Measurements from ENCODE around the gene DCAF8.

Gene DCAF8

GRCh38 chr1:160247053-160247452 lies 15.3 kb downstream of the DCAF8 start:
- Histone ChIP-seq H3K27me3 (ENCODE audit: low read depth, low read length) (no peaks in the 10 kb centered on the region), H4K20me1 (ENCODE audit: insufficient read depth, low read length) (peaks cover 45% of the 10 kb centered on the region), H3K4me2 (ENCODE audit: low read length) (no peak overlapping the region), H3K4me1 (ENCODE audit: low read length) (no peaks in the 10 kb centered on the region), H2AFZ (ENCODE audit: low read depth, low read length) (no peak overlapping the region), H3K9ac (ENCODE audit: low read length) (no peak overlapping the region), H3K36me3 (replicated peaks; ENCODE audit: low read depth, low read length) (peaks cover 28% of the 10 kb centered on the region), H3K4me3 (ENCODE audit: low read length) (no peak overlapping the region), H3K27ac (ENCODE audit: low read length) (no peak overlapping the region), H3K79me2 (ENCODE audit: low read length) (peaks cover 94% of the 10 kb centered on the region), H3K9me3 (ENCODE audit: insufficient read depth, low read length) (no peaks in the 10 kb centered on the region)
- TF ChIP-seq, protein P1, sequence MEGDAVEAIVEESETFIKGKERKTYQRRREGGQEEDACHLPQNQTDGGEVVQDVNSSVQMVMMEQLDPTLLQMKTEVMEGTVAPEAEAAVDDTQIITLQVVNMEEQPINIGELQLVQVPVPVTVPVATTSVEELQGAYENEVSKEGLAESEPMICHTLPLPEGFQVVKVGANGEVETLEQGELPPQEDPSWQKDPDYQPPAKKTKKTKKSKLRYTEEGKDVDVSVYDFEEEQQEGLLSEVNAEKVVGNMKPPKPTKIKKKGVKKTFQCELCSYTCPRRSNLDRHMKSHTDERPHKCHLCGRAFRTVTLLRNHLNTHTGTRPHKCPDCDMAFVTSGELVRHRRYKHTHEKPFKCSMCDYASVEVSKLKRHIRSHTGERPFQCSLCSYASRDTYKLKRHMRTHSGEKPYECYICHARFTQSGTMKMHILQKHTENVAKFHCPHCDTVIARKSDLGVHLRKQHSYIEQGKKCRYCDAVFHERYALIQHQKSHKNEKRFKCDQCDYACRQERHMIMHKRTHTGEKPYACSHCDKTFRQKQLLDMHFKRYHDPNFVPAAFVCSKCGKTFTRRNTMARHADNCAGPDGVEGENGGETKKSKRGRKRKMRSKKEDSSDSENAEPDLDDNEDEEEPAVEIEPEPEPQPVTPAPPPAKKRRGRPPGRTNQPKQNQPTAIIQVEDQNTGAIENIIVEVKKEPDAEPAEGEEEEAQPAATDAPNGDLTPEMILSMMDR (IDR thresholded peaks at IDR 0.05; ENCODE audit: low read depth, low read length): no peak
- no peak for TF ChIP-seq EZH2phosphoT487 (IDR thresholded peaks at IDR 0.05; ENCODE audit: low read depth)

- H3K79me2 ChIP-seq (ENCODE audit: low read length): peaks cover 83% of the 10 kb centered on the region
Measured at GRCh38 chr1:160245434-160245833, 16.9 kb downstream of the DCAF8 start.

DNA sequence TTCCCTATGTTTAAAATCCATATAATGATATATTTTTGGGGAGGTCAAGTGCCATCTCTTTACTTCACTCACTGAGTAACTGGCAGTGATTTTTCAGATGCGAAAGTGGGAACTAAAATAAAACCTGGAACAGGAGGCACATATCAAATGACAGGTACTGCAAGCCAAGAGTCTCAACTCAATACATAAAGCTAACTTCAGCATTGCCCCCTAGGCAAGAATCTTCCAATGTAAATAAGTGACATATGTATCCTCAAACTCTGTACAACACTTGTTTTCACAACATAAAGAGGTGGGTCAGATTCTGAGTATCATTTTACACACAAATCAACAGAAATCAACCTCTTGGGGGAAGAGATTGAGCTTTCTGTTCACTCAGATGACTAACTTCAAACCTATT lies 18.1 kb downstream of the DCAF8 start:
- H3K36me3 ChIP-seq (replicated peaks; ENCODE audit: low read depth, low read length): peaks cover 36% of the 10 kb centered on the region
- no peak overlapping the region for H3K27ac ChIP-seq (ENCODE audit: low read length)
- H3K4me3 ChIP-seq (ENCODE audit: low read length): no peak overlapping the region
- no peak overlapping the region for H3K4me2 ChIP-seq (ENCODE audit: low read length)
- H3K79me2 ChIP-seq (ENCODE audit: low read length): peaks cover 71% of the 10 kb centered on the region
- H3K4me1 ChIP-seq (ENCODE audit: low read length): no peaks in the 10 kb centered on the region
- no peak overlapping the region for H3K9ac ChIP-seq (ENCODE audit: low read length)
- TF ChIP-seq EZH2phosphoT487 (IDR thresholded peaks at IDR 0.05; ENCODE audit: low read depth): no peak
- TF ChIP-seq, protein P1 (IDR thresholded peaks at IDR 0.05; ENCODE audit: low read depth, low read length): no peak
- no peak overlapping the region for H2AFZ ChIP-seq (ENCODE audit: low read depth, low read length)
- H3K9me3 ChIP-seq (ENCODE audit: insufficient read depth, low read length): no peaks in the 10 kb centered on the region
- peaks cover 26% of the 10 kb centered on the region for H4K20me1 ChIP-seq (ENCODE audit: insufficient read depth, low read length)
- H3K27me3 ChIP-seq (ENCODE audit: low read depth, low read length): no peaks in the 10 kb centered on the region

More at GRCh38 chr1:160245434-160245833, 16.9 kb downstream of the DCAF8 start:
- Histone ChIP-seq H3K9me3 (ENCODE audit: insufficient read depth, low read length) (no peaks in the 10 kb centered on the region), H3K4me1 (ENCODE audit: low read length) (no peaks in the 10 kb centered on the region), H3K9ac (ENCODE audit: low read length) (no peak overlapping the region), H3K27ac (ENCODE audit: low read length) (no peak overlapping the region), H3K4me2 (ENCODE audit: low read length) (no peak overlapping the region), H2AFZ (ENCODE audit: low read depth, low read length) (no peak overlapping the region), H3K27me3 (ENCODE audit: low read depth, low read length) (no peaks in the 10 kb centered on the region), H3K4me3 (ENCODE audit: low read length) (no peak overlapping the region), H4K20me1 (ENCODE audit: insufficient read depth, low read length) (peaks cover 34% of the 10 kb centered on the region), H3K36me3 (replicated peaks; ENCODE audit: low read depth, low read length) (peaks cover 26% of the 10 kb centered on the region)
- no peak for TF ChIP-seq EZH2phosphoT487 (IDR thresholded peaks at IDR 0.05; ENCODE audit: low read depth)
- TF ChIP-seq, protein P1 (IDR thresholded peaks at IDR 0.05; ENCODE audit: low read depth, low read length): no peak

DNA sequence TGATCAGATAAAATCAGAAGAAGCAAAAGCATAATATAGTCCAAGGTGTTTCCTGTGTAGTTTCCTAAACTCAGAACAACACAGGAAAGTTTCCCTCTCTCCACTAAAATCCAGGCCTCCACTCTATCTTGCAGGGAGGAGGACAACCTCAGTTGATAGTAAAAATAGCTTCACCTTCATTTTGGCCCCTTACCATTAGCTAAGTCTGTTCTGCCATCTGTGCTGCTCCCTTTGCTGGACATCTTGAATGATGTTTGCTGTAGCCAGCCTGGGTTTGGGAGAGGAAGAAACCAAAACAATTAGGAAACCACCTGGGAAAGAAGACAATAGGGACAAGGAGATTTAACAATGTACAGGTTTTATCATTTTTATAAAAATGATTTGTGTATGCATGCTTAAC lies 18.6 kb downstream of the DCAF8 start:
- Histone ChIP-seq H3K4me2 (ENCODE audit: low read length) (no peak overlapping the region), H3K4me3 (ENCODE audit: low read length) (no peak overlapping the region), H3K36me3 (replicated peaks; ENCODE audit: low read depth, low read length) (peaks cover 40% of the 10 kb centered on the region), H4K20me1 (ENCODE audit: insufficient read depth, low read length) (peaks cover 25% of the 10 kb centered on the region), H2AFZ (ENCODE audit: low read depth, low read length) (no peak overlapping the region), H3K27ac (ENCODE audit: low read length) (no peak overlapping the region), H3K9me3 (ENCODE audit: insufficient read depth, low read length) (no peaks in the 10 kb centered on the region), H3K27me3 (ENCODE audit: low read depth, low read length) (no peaks in the 10 kb centered on the region), H3K4me1 (ENCODE audit: low read length) (no peaks in the 10 kb centered on the region), H3K9ac (ENCODE audit: low read length) (no peak overlapping the region), H3K79me2 (ENCODE audit: low read length) (peaks cover 67% of the 10 kb centered on the region)
- TF ChIP-seq, protein P1 (IDR thresholded peaks at IDR 0.05; ENCODE audit: low read depth, low read length): no peak
- no peak for TF ChIP-seq EZH2phosphoT487 (IDR thresholded peaks at IDR 0.05; ENCODE audit: low read depth)
